ENCODE results near the gene CDC42BPB. TPM values are rescaled to one million over a fixed set of nuclear protein-coding genes. Genes with fewer than 3 reads are reported as not detected.

Gene CDC42BPB
- total RNA-seq, 4 donors from 2014 or later, result 93.9 to 132 (median 110) TPM

DNA sequence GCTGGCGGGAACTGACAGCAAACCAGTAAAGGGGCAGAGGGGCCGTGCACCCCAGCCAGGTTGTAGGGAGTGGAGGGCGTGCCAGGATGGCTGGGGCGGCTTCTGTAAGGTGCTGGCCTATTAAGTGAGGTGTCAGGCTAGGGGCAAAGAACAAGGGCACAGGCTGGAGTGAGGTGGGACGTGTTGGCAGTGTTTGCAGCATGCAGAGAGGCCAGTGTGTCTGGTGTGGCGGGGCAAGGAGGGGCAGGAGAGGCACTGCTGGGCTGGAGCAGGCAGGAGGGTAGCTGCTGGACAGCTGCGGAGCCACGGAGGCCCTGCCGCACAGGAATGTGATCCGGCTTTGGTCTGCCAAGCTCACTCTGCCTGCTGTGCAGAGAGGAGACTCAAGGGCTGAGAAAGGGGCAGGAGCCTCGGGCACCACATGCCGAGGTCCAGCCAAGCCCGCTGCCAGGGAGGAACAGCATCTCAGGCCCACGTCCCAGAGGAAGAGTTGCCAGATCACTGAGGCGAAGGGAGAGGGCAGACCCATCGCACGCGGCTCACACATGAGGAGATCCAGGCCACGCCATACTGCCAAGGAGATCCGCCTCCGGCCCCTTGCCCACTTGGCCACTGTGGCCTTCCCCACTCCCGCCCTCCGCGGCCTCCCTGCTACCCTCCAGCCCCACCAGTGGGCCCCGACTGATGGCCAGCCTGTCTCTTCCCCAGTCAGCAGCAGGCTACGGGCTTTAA lies 88.1 kb downstream of the CDC42BPB start:
- TF ChIP-seq EP300 (IDR thresholded peaks at IDR 0.05) (no peak), POLR2AphosphoS5 (IDR thresholded peaks at IDR 0.05) (no peak), POLR2A (IDR thresholded peaks at IDR 0.05; ENCODE audit: low read depth) (no peak)
- TF ChIP-seq, protein P1, sequence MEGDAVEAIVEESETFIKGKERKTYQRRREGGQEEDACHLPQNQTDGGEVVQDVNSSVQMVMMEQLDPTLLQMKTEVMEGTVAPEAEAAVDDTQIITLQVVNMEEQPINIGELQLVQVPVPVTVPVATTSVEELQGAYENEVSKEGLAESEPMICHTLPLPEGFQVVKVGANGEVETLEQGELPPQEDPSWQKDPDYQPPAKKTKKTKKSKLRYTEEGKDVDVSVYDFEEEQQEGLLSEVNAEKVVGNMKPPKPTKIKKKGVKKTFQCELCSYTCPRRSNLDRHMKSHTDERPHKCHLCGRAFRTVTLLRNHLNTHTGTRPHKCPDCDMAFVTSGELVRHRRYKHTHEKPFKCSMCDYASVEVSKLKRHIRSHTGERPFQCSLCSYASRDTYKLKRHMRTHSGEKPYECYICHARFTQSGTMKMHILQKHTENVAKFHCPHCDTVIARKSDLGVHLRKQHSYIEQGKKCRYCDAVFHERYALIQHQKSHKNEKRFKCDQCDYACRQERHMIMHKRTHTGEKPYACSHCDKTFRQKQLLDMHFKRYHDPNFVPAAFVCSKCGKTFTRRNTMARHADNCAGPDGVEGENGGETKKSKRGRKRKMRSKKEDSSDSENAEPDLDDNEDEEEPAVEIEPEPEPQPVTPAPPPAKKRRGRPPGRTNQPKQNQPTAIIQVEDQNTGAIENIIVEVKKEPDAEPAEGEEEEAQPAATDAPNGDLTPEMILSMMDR (IDR thresholded peaks at IDR 0.05), result no peak
- intact Hi-C loops (cut with DNase I), result no loop called here
- H3K9me3 ChIP-seq, result no peaks in the 10 kb centered on the region
- no peak overlapping the region for H3K27ac ChIP-seq (replicated peaks in 1 of 4)
- H3K36me3 ChIP-seq, result peaks cover 87 to 98% (median 97%) of the 10 kb centered on the region in 4 donors
- H3K27me3 ChIP-seq, result no peaks in the 10 kb centered on the region
- no peak for DNase-seq (ENCODE audit: extremely low spot score)
- no peaks in the 10 kb centered on the region for H3K4me1 ChIP-seq
- no peak overlapping the region for H3K4me3 ChIP-seq
- 93% methylated on average over 26 of the region's 26 CpGs for WGBS

GRCh38 chr14:102968306-102968705 lies 89.0 kb downstream of the CDC42BPB start:
- no peak overlapping the region for H3K4me3 ChIP-seq
- no peaks in the 10 kb centered on the region for H3K4me1 ChIP-seq
- intact Hi-C loops (cut with DNase I), result no loop called here
- H3K27me3 ChIP-seq, result no peaks in the 10 kb centered on the region
- H3K27ac ChIP-seq (replicated peaks in 1 of 4), result no peak overlapping the region
- 90% methylated on average over 13 of the region's 13 CpGs for WGBS
- TF ChIP-seq EP300 (IDR thresholded peaks at IDR 0.05) (no peak), POLR2A (IDR thresholded peaks at IDR 0.05; ENCODE audit: low read depth) (no peak), POLR2AphosphoS5 (IDR thresholded peaks at IDR 0.05) (no peak)
- TF ChIP-seq, protein P1 (IDR thresholded peaks at IDR 0.05), result no peak
- peaks cover 86 to 98% (median 97%) of the 10 kb centered on the region in 4 donors for H3K36me3 ChIP-seq
- no peak for DNase-seq (ENCODE audit: extremely low spot score)
- H3K9me3 ChIP-seq, result no peaks in the 10 kb centered on the region

DNA sequence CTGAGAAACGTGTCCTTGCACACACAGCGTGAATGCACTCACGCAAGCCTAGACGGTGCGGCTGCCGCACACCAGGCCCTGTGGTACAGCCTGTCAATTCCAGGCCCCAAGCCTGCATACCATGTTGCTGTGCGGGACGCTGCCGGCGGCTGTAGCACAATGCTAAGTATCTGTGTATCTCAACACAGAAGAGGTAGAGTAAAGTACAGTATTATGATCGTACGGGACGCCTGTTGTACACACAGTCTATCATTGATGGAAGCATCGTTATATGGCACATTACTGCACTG lies 89.9 kb downstream of the CDC42BPB start:
- no peak for DNase-seq (ENCODE audit: extremely low spot score)
- WGBS, result 91% methylated on average over 14 of the region's 14 CpGs
- Histone ChIP-seq H3K27me3 (no peaks in the 10 kb centered on the region), H3K9me3 (no peaks in the 10 kb centered on the region), H3K4me3 (no peak overlapping the region), H3K36me3 (peaks cover 88 to 100% (median 98%) of the 10 kb centered on the region in 4 donors), H3K27ac (replicated peaks in 1 of 4) (no peak overlapping the region), H3K4me1 (no peaks in the 10 kb centered on the region)
- no peak for TF ChIP-seq POLR2AphosphoS5 (IDR thresholded peaks at IDR 0.05)
- intact Hi-C loops (cut with DNase I), result no loop called here

GRCh38 chr14:102966681-102967505 lies 90.5 kb downstream of the CDC42BPB start:
- Histone ChIP-seq H3K27me3 (no peaks in the 10 kb centered on the region), H3K36me3 (peaks cover 91 to 100% (median 99%) of the 10 kb centered on the region in 4 donors), H3K4me3 (no peak overlapping the region), H3K27ac (replicated peaks in 1 of 4) (no peak overlapping the region), H3K9me3 (no peaks in the 10 kb centered on the region), H3K4me1 (no peaks in the 10 kb centered on the region)
- TF ChIP-seq POLR2AphosphoS5 (IDR thresholded peaks at IDR 0.05) (no peak), POLR2A (IDR thresholded peaks at IDR 0.05; ENCODE audit: low read depth) (no peak), EP300 (IDR thresholded peaks at IDR 0.05) (no peak)
- TF ChIP-seq, protein P1 (IDR thresholded peaks at IDR 0.05), result no peak
- intact Hi-C loops (cut with DNase I), result no loop called here
- 83% methylated on average over 14 of the region's 21 CpGs for WGBS
- no peak for DNase-seq (ENCODE audit: extremely low spot score)

DNA sequence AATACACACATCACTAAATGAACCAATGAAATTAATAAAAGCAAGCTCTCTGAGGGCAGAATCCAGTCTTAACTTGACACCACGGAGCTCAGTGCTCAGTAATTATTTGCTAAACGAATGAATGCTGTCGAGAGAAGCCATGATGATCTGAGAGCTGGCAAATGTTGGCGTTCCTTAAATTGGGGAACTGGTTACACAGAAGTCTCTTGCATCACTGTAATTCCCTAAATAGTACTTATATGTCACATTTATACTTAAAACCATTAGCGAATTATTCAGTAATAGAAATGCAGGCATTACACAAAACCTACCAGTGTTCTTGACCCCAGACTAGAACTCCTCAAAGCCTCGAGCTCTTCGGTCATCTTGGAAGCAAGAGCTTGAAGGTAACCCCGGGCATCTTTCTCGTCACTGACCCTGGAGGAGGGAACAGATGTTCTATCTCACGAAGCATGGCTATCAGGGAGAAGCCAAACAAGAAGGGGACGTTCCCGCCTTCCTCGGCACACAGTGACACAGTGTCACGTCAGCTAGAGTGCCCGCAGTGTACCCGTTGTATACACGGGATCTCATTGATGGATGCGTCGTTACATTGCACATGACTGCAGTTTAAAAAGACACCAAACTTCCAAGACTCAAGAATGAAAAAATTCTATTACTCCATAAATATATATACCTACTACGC lies 91.2 kb downstream of the CDC42BPB start:
- Histone ChIP-seq H3K36me3 (peaks cover 91 to 100% (median 99%) of the 10 kb centered on the region in 4 donors), H3K27ac (replicated peaks in 1 of 4) (no peak overlapping the region), H3K9me3 (no peaks in the 10 kb centered on the region), H3K4me3 (no peak overlapping the region), H3K4me1 (no peaks in the 10 kb centered on the region), H3K27me3 (no peaks in the 10 kb centered on the region)
- intact Hi-C loops (cut with DNase I), result no loop called here
- 87% methylated on average over 20 of the region's 20 CpGs for WGBS
- no peak for DNase-seq (ENCODE audit: extremely low spot score)
- TF ChIP-seq EP300 (IDR thresholded peaks at IDR 0.05) (no peak), POLR2AphosphoS5 (IDR thresholded peaks at IDR 0.05) (no peak), POLR2A (IDR thresholded peaks at IDR 0.05; ENCODE audit: low read depth) (no peak)
- TF ChIP-seq, protein P1 (IDR thresholded peaks at IDR 0.05), result no peak

All from esophagus muscularis mucosa (tissue), 4 donors.